ENCODE results near the gene NEDD9. TPM values are rescaled to one million over a fixed set of nuclear protein-coding genes. Genes with fewer than 3 reads are reported as not detected.

NEDD9 gene
- total and polyA plus RNA-seq, 2 of the 13 experiments (the other 11 are each of a cell fraction or from before 2014, with no cell fraction given) = 27.1 to 389 TPM

GRCh38 chr6:11215773-11216172, 16.7 kb downstream of the NEDD9 start:
- intact Hi-C loops (cut with micrococcal nuclease; ENCODE audit: unreplicated experiment) (loop anchor here (5.0 kb wide), 4 partner anchors 73 to 282 kb away; no protein-coding TSS in a partner anchor), in situ Hi-C loops (cut with HindIII; ENCODE audit: extremely low pct_ligation_motif_present, low pct_unique_long_range_greater_than_20kb) (no loop called here)
- Histone ChIP-seq H3K4me1 (ENCODE audit: insufficient read depth, low read length) (peaks cover 100% of the 10 kb centered on the region), H4K20me1 (ENCODE audit: insufficient read depth, low read length) (peaks cover 100% of the 10 kb centered on the region), H3K27ac (ENCODE audit: extremely low read length, insufficient read depth, low read length) (peak overlapping the region; percentile 2), H3K36me3 (replicated peaks in 1 of 2; ENCODE audit: control insufficient read depth in 1 of 2, insufficient read depth in 2 of 2, low read length in 2 of 2) (peaks cover 48 to 90% of the 10 kb centered on the region in 2 experiments), H3K9ac (ENCODE audit: insufficient read depth, low read depth, low read length) (0 out of 2 replicates have a peak overlapping the region, but pooled peaks have one; percentile 5), H3K4me2 (ENCODE audit: low read depth, low read length) (0 out of 2 replicates have a peak overlapping the region, but pooled peaks have one; percentile 79), H3K4me3 (replicated peaks in 1 of 3; ENCODE audit: insufficient read depth in 1 of 3, low read depth in 2 of 3, low read length in 3 of 3) (peak overlapping the region in 1 of 3 experiments; percentile 2; a peak in 1 of 6 replicates), H2AFZ (ENCODE audit: low read length) (no peak overlapping the region), H3K9me3 (ENCODE audit: low read length) (no peaks in the 10 kb centered on the region), H3K79me2 (ENCODE audit: insufficient read depth, low read length) (peaks cover 100% of the 10 kb centered on the region), H3K27me3 (ENCODE audit: control insufficient read depth in 1 of 2, insufficient read depth in 2 of 2, low read length in 2 of 2) (no peaks in the 10 kb centered on the region)
- FAIRE-seq (no peak), ATAC-seq (no peak), DNase-seq (ENCODE audit: low spot score) (no peak)
- ChIA-PET CTCF (ENCODE audit: low intra/inter-chr PET ratio, low total read pairs) (no interaction called here), POLR2A (interaction anchor here (4.4 kb wide), 1 partner anchor 14 kb away, joined by 78 read pairs; no protein-coding TSS in a partner anchor)
- WGBS (ENCODE audit: low lambda C conversion rate) = 89% methylated on average over 7 of the region's 7 CpGs
- no TSS peak for BruUV-seq (replicated peaks)
- TF ChIP-seq RBM22 (optimal IDR thresholded peaks at IDR 0.05; ENCODE audit: low read length) = peak; percentile 47
- TF ChIP-seq POLR2A (IDR thresholded peaks at IDR 0.05; ENCODE audit: insufficient read depth in 1 of 2, low read depth in 2 of 2, low read length in 2 of 2) = 0 out of 4 replicates have a peak, but pooled peaks have one; percentile 21 to 46
- TF ChIP-seq MBD4 (IDR thresholded peaks at IDR 0.05; ENCODE audit: borderline replicate concordance, low read length) = no peak
- 0 out of 2 replicates have a peak, but pooled peaks have one; percentile 20 for TF ChIP-seq ARID4A (CRISPR knock-in tag; IDR thresholded peaks at IDR 0.05; ENCODE audit: borderline replicate concordance)
- TF ChIP-seq MYC (CRISPR knock-in tag; IDR thresholded peaks at IDR 0.05; ENCODE audit: borderline replicate concordance) = no peak
- peak; percentile 78 for TF ChIP-seq ZNF263 (CRISPR knock-in tag; IDR thresholded peaks at IDR 0.05)
- peak; percentile 42 for TF ChIP-seq AGO2 (optimal IDR thresholded peaks at IDR 0.05; ENCODE audit: low read depth, low read length)
- 0 out of 2 replicates have a peak, but pooled peaks have one; percentile 32 for TF ChIP-seq ZC3H13 (CRISPR knock-in tag; IDR thresholded peaks at IDR 0.05)
- no peak for TF ChIP-seq TFDP1 (CRISPR knock-in tag; IDR thresholded peaks at IDR 0.05; ENCODE audit: borderline replicate concordance)
- no peak for TF ChIP-seq ZKSCAN5 (CRISPR knock-in tag; IDR thresholded peaks at IDR 0.05)
- TF ChIP-seq REL (CRISPR knock-in tag; conservative IDR thresholded peaks at IDR 0.05) = 0 out of 2 replicates have a peak, but pooled peaks have one; percentile 31
- TF ChIP-seq NONO (IDR thresholded peaks at IDR 0.05) = no peak
- 0 out of 2 replicates have a peak, but pooled peaks have one; percentile 29 for TF ChIP-seq NONO (CRISPR knock-in tag; conservative IDR thresholded peaks at IDR 0.05)
- TF ChIP-seq HOXD1 (CRISPR knock-in tag; IDR thresholded peaks at IDR 0.05) = no peak
- TF ChIP-seq POLR2G (IDR thresholded peaks at IDR 0.05; ENCODE audit: low read depth, low read length) = peak; percentile 41; the same call in 1 of the 2 replicates
- TF ChIP-seq ZNF382 (CRISPR knock-in tag; IDR thresholded peaks at IDR 0.05; ENCODE audit: borderline replicate concordance) = no peak

All from HepG2 (cell line).